ENCODE results near the gene VWA3B. TPM values are rescaled to one million over a fixed set of nuclear protein-coding genes. Genes with fewer than 3 reads are reported as not detected.

The VWA3B gene
- total and polyA plus RNA-seq, 2 donors (not counting 3 experiments of a cell fraction or from before 2014, with no cell fraction given): not detected

DNA sequence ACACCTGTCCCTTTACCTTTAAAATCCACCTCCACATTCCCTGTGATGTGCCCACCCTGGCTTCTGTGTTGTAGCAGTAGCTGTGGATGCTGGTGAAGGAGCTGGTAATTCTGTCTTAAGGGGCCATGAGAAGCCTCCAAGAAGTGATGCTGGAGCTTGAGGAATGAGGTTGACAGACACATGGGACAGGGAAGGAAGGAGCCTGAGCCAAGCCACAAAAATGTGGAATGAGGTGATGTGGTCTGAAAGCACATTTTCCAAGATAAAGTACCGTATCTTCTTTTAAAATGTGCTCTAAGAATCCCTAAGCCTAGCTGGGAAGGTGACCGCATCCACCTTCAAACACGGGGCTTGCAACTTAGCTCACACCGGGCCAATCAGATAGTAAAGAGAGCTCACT is 31.2 kb downstream of the VWA3B start:
- Histone ChIP-seq H3K9ac (replicated peaks; ENCODE audit: extremely low read depth, insufficient read depth, low read length) (no peak overlapping the region), H3K27ac (ENCODE audit: insufficient read depth, low read depth, low read length) (no peak overlapping the region), H3K9me3 (replicated peaks; ENCODE audit: control insufficient read depth, insufficient read depth, low read length) (no peaks in the 10 kb centered on the region), H4K20me1 (replicated peaks; ENCODE audit: control insufficient read depth, extremely low read depth, insufficient read depth, low read length) (no peaks in the 10 kb centered on the region), H2AFZ (ENCODE audit: low read depth, low read length) (no peak overlapping the region), H3K9me1 (replicated peaks; ENCODE audit: control insufficient read depth, extremely low read depth, insufficient read depth, low read length) (no peaks in the 10 kb centered on the region), H3K36me3 (ENCODE audit: control insufficient read depth in 2 of 2, extremely low read depth in 1 of 2, insufficient read depth in 2 of 2, low read length in 2 of 2) (no peaks in the 10 kb centered on the region), H3K27me3 (ENCODE audit: control insufficient read depth in 2 of 2, insufficient read depth in 2 of 2, low read length in 2 of 2) (peaks cover 7 to 9% of the 10 kb centered on the region in 2 experiments), H3K4me2 (ENCODE audit: insufficient read depth, low read length) (no peak overlapping the region), H3K4me1 (ENCODE audit: control insufficient read depth, extremely low read depth, insufficient read depth, low read length) (no peaks in the 10 kb centered on the region), H3K4me3 (replicated peaks in 1 of 3; ENCODE audit: insufficient read depth in 1 of 3, low read depth in 1 of 3, low read length in 3 of 3) (no peak overlapping the region), H3K79me2 (ENCODE audit: control insufficient read depth, insufficient read depth, low read length) (no peaks in the 10 kb centered on the region)
- intact Hi-C loops (cut with micrococcal nuclease) (no loop called here), dilution Hi-C loops (cut with MboI; ENCODE audit: extremely low pct_ligation_motif_present, low sequenced_read_pairs) (no loop called here)
- DNase-seq (ENCODE audit: low read depth, low spot score): no peak
- ChIA-PET CTCF (interaction anchor here (0.7 kb wide), 1 partner anchor 14 kb away, joined by 3 read pairs; no protein-coding TSS in a partner anchor), POLR2A (no interaction called here)
- BruUV-seq (replicated peaks): no TSS peak
- TF ChIP-seq MAX (IDR thresholded peaks at IDR 0.05; ENCODE audit: insufficient read depth, insufficient read length) (no peak), FOS (IDR thresholded peaks at IDR 0.05; ENCODE audit: borderline replicate concordance, insufficient read depth, low read length) (no peak)
- FAIRE-seq: no peak

GRCh38 chr2:98118852-98119251 is 31.9 kb downstream of the VWA3B start:
- POLR2A ChIA-PET: no interaction called here
- intact Hi-C loops (cut with micrococcal nuclease): no loop called here

More at GRCh38 chr2:98118852-98119251, 31.9 kb downstream of the VWA3B start:
- Histone ChIP-seq H3K9ac (replicated peaks; ENCODE audit: extremely low read depth, insufficient read depth, low read length) (no peak overlapping the region), H3K9me1 (replicated peaks; ENCODE audit: control insufficient read depth, extremely low read depth, insufficient read depth, low read length) (no peaks in the 10 kb centered on the region), H3K79me2 (ENCODE audit: control insufficient read depth, insufficient read depth, low read length) (no peaks in the 10 kb centered on the region), H3K4me2 (ENCODE audit: insufficient read depth, low read length) (no peak overlapping the region), H3K4me1 (ENCODE audit: control insufficient read depth, extremely low read depth, insufficient read depth, low read length) (no peaks in the 10 kb centered on the region), H3K36me3 (ENCODE audit: control insufficient read depth in 2 of 2, extremely low read depth in 1 of 2, insufficient read depth in 2 of 2, low read length in 2 of 2) (no peaks in the 10 kb centered on the region), H3K27ac (ENCODE audit: insufficient read depth, low read depth, low read length) (no peak overlapping the region), H2AFZ (ENCODE audit: low read depth, low read length) (no peak overlapping the region), H3K27me3 (ENCODE audit: control insufficient read depth in 2 of 2, insufficient read depth in 2 of 2, low read length in 2 of 2) (peaks cover 7 to 8% of the 10 kb centered on the region in 2 experiments), H4K20me1 (replicated peaks; ENCODE audit: control insufficient read depth, extremely low read depth, insufficient read depth, low read length) (no peaks in the 10 kb centered on the region), H3K4me3 (replicated peaks in 1 of 3; ENCODE audit: insufficient read depth in 1 of 3, low read depth in 1 of 3, low read length in 3 of 3) (no peak overlapping the region), H3K9me3 (replicated peaks; ENCODE audit: control insufficient read depth, insufficient read depth, low read length) (no peaks in the 10 kb centered on the region)
- no peak for TF ChIP-seq MYC (IDR thresholded peaks at IDR 0.05; ENCODE audit: low read depth, low read length)
- no peak for TF ChIP-seq POLR2AphosphoS5 (IDR thresholded peaks at IDR 0.05; ENCODE audit: insufficient read depth, low read depth, low read length)
- TF ChIP-seq, protein P1, sequence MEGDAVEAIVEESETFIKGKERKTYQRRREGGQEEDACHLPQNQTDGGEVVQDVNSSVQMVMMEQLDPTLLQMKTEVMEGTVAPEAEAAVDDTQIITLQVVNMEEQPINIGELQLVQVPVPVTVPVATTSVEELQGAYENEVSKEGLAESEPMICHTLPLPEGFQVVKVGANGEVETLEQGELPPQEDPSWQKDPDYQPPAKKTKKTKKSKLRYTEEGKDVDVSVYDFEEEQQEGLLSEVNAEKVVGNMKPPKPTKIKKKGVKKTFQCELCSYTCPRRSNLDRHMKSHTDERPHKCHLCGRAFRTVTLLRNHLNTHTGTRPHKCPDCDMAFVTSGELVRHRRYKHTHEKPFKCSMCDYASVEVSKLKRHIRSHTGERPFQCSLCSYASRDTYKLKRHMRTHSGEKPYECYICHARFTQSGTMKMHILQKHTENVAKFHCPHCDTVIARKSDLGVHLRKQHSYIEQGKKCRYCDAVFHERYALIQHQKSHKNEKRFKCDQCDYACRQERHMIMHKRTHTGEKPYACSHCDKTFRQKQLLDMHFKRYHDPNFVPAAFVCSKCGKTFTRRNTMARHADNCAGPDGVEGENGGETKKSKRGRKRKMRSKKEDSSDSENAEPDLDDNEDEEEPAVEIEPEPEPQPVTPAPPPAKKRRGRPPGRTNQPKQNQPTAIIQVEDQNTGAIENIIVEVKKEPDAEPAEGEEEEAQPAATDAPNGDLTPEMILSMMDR (IDR thresholded peaks at IDR 0.05; ENCODE audit: extremely low read depth in 1 of 2, insufficient read depth in 1 of 2, low read depth in 1 of 2, low read length in 2 of 2): no peak
- dilution Hi-C loops (cut with MboI; ENCODE audit: extremely low pct_ligation_motif_present, low sequenced_read_pairs): no loop called here
- no peak for DNase-seq (ENCODE audit: low read depth, low spot score)
- FAIRE-seq: no peak
- CTCF ChIA-PET: no interaction called here
- BruUV-seq (replicated peaks): no TSS peak

Data from endothelial cell of umbilical vein (primary cell).